SK-N-SH (cell line): ENCODE measurements around the gene PITPNM1.

Experiments
- EP300 ChIP-seq, 2 experiments: IDR thresholded peaks; 2 replicates each; pipeline versions ENCODE4 v1.4.0 to v1.6.1; 2012; ENCODE audit warnings: borderline replicate concordance in 1 of 2, low read depth in 1 of 2, low read length in 1 of 2
- FOXJ3 ChIP-seq: sonication (generic); formaldehyde crosslinking; IDR thresholded peaks from 2 replicates; pipeline ENCODE4 v1.5.1; 2020; ENCODE audit warnings: mild to moderate bottlenecking, missing genetic modification reagents
- FOXM1 ChIP-seq: IDR thresholded peaks from 2 replicates; pipeline ENCODE4 v1.4.0; 2012; ENCODE audit warnings: low read depth, mild to moderate bottlenecking
- GATA2 ChIP-seq: sonication (generic); formaldehyde crosslinking; IDR thresholded peaks from 2 replicates; pipeline ENCODE4 v1.5.0; 2020; ENCODE audit warnings: mild to moderate bottlenecking, missing genetic modification reagents
- NFIC ChIP-seq: IDR thresholded peaks from 2 replicates; pipeline ENCODE4 v1.4.0; 2012; ENCODE audit warnings: borderline replicate concordance
- RFX5 ChIP-seq: IDR thresholded peaks from 2 replicates; pipeline ENCODE4 v1.6.1; 2012; ENCODE audit warnings: mild to moderate bottlenecking, improper control_type of control experiment, low read length
- YY1 ChIP-seq: IDR thresholded peaks from 2 replicates; pipeline ENCODE4 v1.4.0; 2012; ENCODE audit warnings: low read depth, mild to moderate bottlenecking
- TF ChIP-seq, protein P1 (sequence below): IDR thresholded peaks from 2 replicates; pipeline ENCODE4 v1.4.0; 2012; ENCODE audit warnings: low read depth
- TF ChIP-seq, protein P2 (sequence below): fragments of 200-600 bp; sonication (generic); IDR thresholded peaks from 2 replicates; pipeline ENCODE4 v1.6.1; 2017; ENCODE audit warnings: antibody characterized with exemption, mild to moderate bottlenecking, moderate library complexity
- TF ChIP-seq, protein P3 (sequence below): IDR thresholded peaks from 2 replicates; pipeline ENCODE4 v1.6.1; 2012; ENCODE audit warnings: mild to moderate bottlenecking, low read depth, low read length, moderate library complexity
- TF ChIP-seq, protein P4 (sequence below): IDR thresholded peaks from 2 replicates; pipeline ENCODE4 v1.4.0; 2012; ENCODE audit warnings: low read depth, borderline replicate concordance

DNA sequence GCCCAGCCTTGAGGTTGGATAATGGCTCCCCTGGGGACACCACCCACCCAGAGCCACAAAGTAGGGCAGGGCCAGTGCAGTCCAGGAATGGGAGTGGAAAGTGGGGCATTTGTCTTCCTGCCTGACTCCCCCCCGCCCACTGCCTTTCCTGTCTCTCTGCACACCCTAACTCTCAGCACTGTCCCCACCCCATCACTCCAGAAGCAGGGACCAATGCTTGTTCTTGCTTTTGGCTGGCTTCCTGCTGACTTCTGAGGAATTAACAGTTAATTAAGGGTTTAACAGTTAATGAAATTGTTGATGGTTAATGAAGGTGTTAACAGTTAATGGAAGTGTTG, 4.7 kb downstream of the PITPNM1 start:
- TF ChIP-seq, protein P1, sequence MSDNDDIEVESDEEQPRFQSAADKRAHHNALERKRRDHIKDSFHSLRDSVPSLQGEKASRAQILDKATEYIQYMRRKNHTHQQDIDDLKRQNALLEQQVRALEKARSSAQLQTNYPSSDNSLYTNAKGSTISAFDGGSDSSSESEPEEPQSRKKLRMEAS = no peak
- TF ChIP-seq EP300 (IDR thresholded peaks at IDR 0.05; ENCODE audit: borderline replicate concordance in 1 of 2, low read depth in 1 of 2, low read length in 1 of 2) (no peak), NFIC (no peak), FOXJ3 (CRISPR knock-in tag) (no peak), RFX5 (no peak), FOXM1 (no peak), YY1 (no peak), GATA2 (CRISPR knock-in tag) (no peak)
- TF ChIP-seq, protein P2, sequence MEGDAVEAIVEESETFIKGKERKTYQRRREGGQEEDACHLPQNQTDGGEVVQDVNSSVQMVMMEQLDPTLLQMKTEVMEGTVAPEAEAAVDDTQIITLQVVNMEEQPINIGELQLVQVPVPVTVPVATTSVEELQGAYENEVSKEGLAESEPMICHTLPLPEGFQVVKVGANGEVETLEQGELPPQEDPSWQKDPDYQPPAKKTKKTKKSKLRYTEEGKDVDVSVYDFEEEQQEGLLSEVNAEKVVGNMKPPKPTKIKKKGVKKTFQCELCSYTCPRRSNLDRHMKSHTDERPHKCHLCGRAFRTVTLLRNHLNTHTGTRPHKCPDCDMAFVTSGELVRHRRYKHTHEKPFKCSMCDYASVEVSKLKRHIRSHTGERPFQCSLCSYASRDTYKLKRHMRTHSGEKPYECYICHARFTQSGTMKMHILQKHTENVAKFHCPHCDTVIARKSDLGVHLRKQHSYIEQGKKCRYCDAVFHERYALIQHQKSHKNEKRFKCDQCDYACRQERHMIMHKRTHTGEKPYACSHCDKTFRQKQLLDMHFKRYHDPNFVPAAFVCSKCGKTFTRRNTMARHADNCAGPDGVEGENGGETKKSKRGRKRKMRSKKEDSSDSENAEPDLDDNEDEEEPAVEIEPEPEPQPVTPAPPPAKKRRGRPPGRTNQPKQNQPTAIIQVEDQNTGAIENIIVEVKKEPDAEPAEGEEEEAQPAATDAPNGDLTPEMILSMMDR = no peak
- TF ChIP-seq, protein P3, sequence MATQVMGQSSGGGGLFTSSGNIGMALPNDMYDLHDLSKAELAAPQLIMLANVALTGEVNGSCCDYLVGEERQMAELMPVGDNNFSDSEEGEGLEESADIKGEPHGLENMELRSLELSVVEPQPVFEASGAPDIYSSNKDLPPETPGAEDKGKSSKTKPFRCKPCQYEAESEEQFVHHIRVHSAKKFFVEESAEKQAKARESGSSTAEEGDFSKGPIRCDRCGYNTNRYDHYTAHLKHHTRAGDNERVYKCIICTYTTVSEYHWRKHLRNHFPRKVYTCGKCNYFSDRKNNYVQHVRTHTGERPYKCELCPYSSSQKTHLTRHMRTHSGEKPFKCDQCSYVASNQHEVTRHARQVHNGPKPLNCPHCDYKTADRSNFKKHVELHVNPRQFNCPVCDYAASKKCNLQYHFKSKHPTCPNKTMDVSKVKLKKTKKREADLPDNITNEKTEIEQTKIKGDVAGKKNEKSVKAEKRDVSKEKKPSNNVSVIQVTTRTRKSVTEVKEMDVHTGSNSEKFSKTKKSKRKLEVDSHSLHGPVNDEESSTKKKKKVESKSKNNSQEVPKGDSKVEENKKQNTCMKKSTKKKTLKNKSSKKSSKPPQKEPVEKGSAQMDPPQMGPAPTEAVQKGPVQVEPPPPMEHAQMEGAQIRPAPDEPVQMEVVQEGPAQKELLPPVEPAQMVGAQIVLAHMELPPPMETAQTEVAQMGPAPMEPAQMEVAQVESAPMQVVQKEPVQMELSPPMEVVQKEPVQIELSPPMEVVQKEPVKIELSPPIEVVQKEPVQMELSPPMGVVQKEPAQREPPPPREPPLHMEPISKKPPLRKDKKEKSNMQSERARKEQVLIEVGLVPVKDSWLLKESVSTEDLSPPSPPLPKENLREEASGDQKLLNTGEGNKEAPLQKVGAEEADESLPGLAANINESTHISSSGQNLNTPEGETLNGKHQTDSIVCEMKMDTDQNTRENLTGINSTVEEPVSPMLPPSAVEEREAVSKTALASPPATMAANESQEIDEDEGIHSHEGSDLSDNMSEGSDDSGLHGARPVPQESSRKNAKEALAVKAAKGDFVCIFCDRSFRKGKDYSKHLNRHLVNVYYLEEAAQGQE = no peak
- TF ChIP-seq, protein P4, sequence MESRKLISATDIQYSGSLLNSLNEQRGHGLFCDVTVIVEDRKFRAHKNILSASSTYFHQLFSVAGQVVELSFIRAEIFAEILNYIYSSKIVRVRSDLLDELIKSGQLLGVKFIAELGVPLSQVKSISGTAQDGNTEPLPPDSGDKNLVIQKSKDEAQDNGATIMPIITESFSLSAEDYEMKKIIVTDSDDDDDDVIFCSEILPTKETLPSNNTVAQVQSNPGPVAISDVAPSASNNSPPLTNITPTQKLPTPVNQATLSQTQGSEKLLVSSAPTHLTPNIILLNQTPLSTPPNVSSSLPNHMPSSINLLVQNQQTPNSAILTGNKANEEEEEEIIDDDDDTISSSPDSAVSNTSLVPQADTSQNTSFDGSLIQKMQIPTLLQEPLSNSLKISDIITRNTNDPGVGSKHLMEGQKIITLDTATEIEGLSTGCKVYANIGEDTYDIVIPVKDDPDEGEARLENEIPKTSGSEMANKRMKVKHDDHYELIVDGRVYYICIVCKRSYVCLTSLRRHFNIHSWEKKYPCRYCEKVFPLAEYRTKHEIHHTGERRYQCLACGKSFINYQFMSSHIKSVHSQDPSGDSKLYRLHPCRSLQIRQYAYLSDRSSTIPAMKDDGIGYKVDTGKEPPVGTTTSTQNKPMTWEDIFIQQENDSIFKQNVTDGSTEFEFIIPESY = no peak
